Prostate gland (tissue), 2 donors: ENCODE data around the gene GRK2.

ENCODE experiments used
- POLR2A ChIP-seq: fragments of 450-650 bp; IDR thresholded peaks from one replicate; pipeline ENCODE4 v1.6.1; 2016; ENCODE audit warnings: antibody characterized with exemption, mild to moderate bottlenecking
- TF ChIP-seq, protein P1 (sequence below), 4 experiments: fragments of 200-600 bp in 2 of 4; fragments of 450-650 bp in 2 of 4; sonication (generic) in 2 of 4; IDR thresholded peaks; 1 replicate in 3 of 4; 2 replicates in 1 of 4; pipeline ENCODE4 v1.5.1; 2016 to 2019; ENCODE audit warnings: antibody characterized with exemption in 4 of 4, mild to moderate bottlenecking in 2 of 4, moderate library complexity in 2 of 4

DNA sequence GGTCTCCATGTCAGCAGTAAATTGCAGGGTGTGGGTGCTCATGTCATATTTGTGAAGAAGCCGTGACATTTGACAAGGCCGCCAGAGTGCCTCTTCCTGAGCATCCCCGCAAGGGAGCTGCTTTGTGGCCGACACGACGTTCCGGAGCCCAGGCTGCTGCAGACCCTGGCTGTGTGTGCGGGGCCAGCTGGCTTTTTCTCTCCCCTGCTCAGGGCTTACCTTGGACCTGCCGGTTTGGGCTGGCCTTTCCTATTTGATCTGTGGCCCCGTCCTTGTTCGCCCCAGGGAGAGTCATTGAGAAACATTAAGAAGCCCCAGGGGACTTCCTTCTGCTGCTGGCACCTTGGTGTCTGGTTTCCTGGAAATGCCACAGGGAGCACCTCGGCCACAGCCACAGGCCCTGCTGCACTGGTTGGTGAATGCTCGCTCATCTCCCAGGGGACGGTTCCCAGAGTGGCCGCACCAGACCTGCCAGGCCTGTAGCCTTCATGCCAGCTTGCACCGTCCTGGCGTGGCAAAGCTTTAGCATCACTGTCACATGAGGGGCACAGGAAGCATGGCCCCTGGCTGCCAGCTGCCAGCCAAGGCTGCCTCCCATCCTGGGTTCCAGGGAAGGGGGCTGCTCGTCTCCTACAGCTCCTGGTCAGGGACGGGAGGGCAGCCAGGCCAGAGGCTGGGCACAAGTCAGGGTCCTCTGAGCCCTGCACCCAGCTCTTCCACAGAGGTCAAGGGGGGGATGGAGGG, 5.4 kb downstream of the GRK2 start:
- TF ChIP-seq, protein P1, sequence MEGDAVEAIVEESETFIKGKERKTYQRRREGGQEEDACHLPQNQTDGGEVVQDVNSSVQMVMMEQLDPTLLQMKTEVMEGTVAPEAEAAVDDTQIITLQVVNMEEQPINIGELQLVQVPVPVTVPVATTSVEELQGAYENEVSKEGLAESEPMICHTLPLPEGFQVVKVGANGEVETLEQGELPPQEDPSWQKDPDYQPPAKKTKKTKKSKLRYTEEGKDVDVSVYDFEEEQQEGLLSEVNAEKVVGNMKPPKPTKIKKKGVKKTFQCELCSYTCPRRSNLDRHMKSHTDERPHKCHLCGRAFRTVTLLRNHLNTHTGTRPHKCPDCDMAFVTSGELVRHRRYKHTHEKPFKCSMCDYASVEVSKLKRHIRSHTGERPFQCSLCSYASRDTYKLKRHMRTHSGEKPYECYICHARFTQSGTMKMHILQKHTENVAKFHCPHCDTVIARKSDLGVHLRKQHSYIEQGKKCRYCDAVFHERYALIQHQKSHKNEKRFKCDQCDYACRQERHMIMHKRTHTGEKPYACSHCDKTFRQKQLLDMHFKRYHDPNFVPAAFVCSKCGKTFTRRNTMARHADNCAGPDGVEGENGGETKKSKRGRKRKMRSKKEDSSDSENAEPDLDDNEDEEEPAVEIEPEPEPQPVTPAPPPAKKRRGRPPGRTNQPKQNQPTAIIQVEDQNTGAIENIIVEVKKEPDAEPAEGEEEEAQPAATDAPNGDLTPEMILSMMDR (IDR thresholded peaks at IDR 0.05): no peak
- TF ChIP-seq POLR2A: no peak
